H9 (cell line): ENCODE data around the gene FREM2. TPM values are rescaled to one million over a fixed set of nuclear protein-coding genes. Genes with fewer than 3 reads are reported as not detected.

Source experiments
- DNase-seq: peaks from one replicate; pipeline ENCODE4 v3.0.0-alpha.2; 2017
- H2AFZ ChIP-seq: one replicate; pipeline ENCODE4 v1.6.1; 2013; ENCODE audit warnings: mild to moderate bottlenecking, low read length, control low read depth, moderate library complexity
- H2AK5ac ChIP-seq: 2 replicates; pipeline ENCODE4 v1.6.1; 2013; ENCODE audit warnings: low read length, control low read depth, mixed read lengths; ENCODE audit not compliant: insufficient read length
- H2BK120ac ChIP-seq: one replicate; pipeline ENCODE4 v1.6.1; 2013; ENCODE audit warnings: low read depth, mild to moderate bottlenecking, low read length, control low read depth, inconsistent platforms; ENCODE audit not compliant: poor library complexity, severe bottlenecking
- H2BK12ac ChIP-seq: 2 replicates; pipeline ENCODE4 v1.6.1; 2013; ENCODE audit warnings: low read length, control low read depth, mixed read lengths, low read depth; ENCODE audit not compliant: insufficient read length
- H2BK15ac ChIP-seq: 2 replicates; pipeline ENCODE4 v1.6.1; 2013; ENCODE audit warnings: low read depth, low read length, control low read depth
- H2BK20ac ChIP-seq: one replicate; pipeline ENCODE4 v1.6.1; 2013; ENCODE audit warnings: low read depth, mild to moderate bottlenecking, low read length, control low read depth, inconsistent platforms; ENCODE audit not compliant: poor library complexity, severe bottlenecking
- H2BK5ac ChIP-seq: 2 replicates; pipeline ENCODE4 v1.6.1; 2013; ENCODE audit warnings: low read length, control low read depth, mixed read lengths; ENCODE audit not compliant: insufficient read length
- H3K14ac ChIP-seq: 2 replicates; pipeline ENCODE4 v1.6.1; 2013; ENCODE audit warnings: low read length, control low read depth; ENCODE audit not compliant: insufficient read depth
- H3K18ac ChIP-seq: 2 replicates; pipeline ENCODE4 v1.6.1; 2013; ENCODE audit warnings: low read depth, mild to moderate bottlenecking, mixed read lengths, low read length, control low read depth; ENCODE audit not compliant: insufficient read length
- H3K23ac ChIP-seq: 2 replicates; pipeline ENCODE4 v1.6.1; 2013; ENCODE audit warnings: low read length, control low read depth, mixed read lengths, low read depth; ENCODE audit not compliant: insufficient read length
- H3K23me2 ChIP-seq: 2 replicates; pipeline ENCODE4 v1.6.1; 2013; ENCODE audit warnings: low read depth, mild to moderate bottlenecking, mixed read lengths, low read length, control low read depth; ENCODE audit not compliant: insufficient read length, poor library complexity, severe bottlenecking
- H3K27ac ChIP-seq: 2 replicates; pipeline ENCODE4 v1.5.1; 2013; ENCODE audit warnings: low read length, control low read depth, mixed read lengths, low read depth; ENCODE audit not compliant: insufficient read length
- H3K27me3 ChIP-seq: 2 replicates; pipeline ENCODE4 v1.6.1; 2013; ENCODE audit warnings: low read length, control low read depth, inconsistent platforms; ENCODE audit not compliant: insufficient read depth
- H3K4ac ChIP-seq: 2 replicates; pipeline ENCODE4 v1.6.1; 2013; ENCODE audit warnings: low read depth, mild to moderate bottlenecking, control low read depth, inconsistent platforms, low read length, moderate library complexity
- H3K4me1 ChIP-seq: 2 replicates; pipeline ENCODE4 v1.6.1; 2013; ENCODE audit warnings: low read length, control low read depth, inconsistent platforms; ENCODE audit not compliant: insufficient read depth
- H3K4me2 ChIP-seq: 2 replicates; pipeline ENCODE4 v1.6.1; 2013; ENCODE audit warnings: low read length, control low read depth, mixed read lengths; ENCODE audit not compliant: insufficient read length, insufficient read depth
- H3K56ac ChIP-seq: 2 replicates; pipeline ENCODE4 v1.6.1; 2013; ENCODE audit warnings: low read depth, mild to moderate bottlenecking, mixed read lengths, low read length, control low read depth; ENCODE audit not compliant: insufficient read length
- H3K79me1 ChIP-seq: 2 replicates; pipeline ENCODE4 v1.6.1; 2013; ENCODE audit warnings: low read depth, mild to moderate bottlenecking, moderate library complexity, low read length, control low read depth, inconsistent platforms; ENCODE audit not compliant: insufficient read depth, poor library complexity, severe bottlenecking
- H3K79me2 ChIP-seq: 2 replicates; pipeline ENCODE4 v1.6.1; 2013; ENCODE audit warnings: low read length, control low read depth, inconsistent platforms; ENCODE audit not compliant: insufficient read depth
- H3K9ac ChIP-seq: 2 replicates; pipeline ENCODE4 v1.6.1; 2013; ENCODE audit warnings: low read length, control low read depth, mixed read lengths; ENCODE audit not compliant: insufficient read length; ENCODE audit errors: extremely low read depth
- H3K9me3 ChIP-seq: one replicate; pipeline ENCODE4 v1.6.1; 2013; ENCODE audit warnings: low read depth, low read length, inconsistent platforms; ENCODE audit not compliant: control insufficient read depth
- H3T11ph ChIP-seq: one replicate; pipeline ENCODE4 v1.6.1; 2013; ENCODE audit warnings: mild to moderate bottlenecking, low read length, control low read depth, inconsistent platforms
- H4K20me1 ChIP-seq: one replicate; pipeline ENCODE4 v1.6.1; 2013; ENCODE audit not compliant: control insufficient read depth, insufficient read length, insufficient read depth
- H4K5ac ChIP-seq: 2 replicates; pipeline ENCODE4 v1.6.1; 2013; ENCODE audit warnings: low read depth, mild to moderate bottlenecking, mixed read lengths, low read length, control low read depth; ENCODE audit not compliant: insufficient read length
- H4K8ac ChIP-seq: replicated peaks from 2 replicates; pipeline ENCODE4 v1.6.1; 2013; ENCODE audit warnings: low read length, control low read depth, mixed read lengths, low read depth; ENCODE audit not compliant: insufficient read length
- H4K91ac ChIP-seq: 2 replicates; pipeline ENCODE4 v1.6.1; 2013; ENCODE audit warnings: low read depth, mild to moderate bottlenecking, moderate library complexity, mixed read lengths, low read length, control low read depth; ENCODE audit not compliant: insufficient read length
- H3K27ac Mint-ChIP-seq, 3 experiments: 2 replicates in 2 of 3; 3 replicates in 1 of 3; pipeline ENCODE4 v1.8.0; 2020 to 2021; ENCODE audit warnings: mixed read lengths in 3 of 3, mild to moderate bottlenecking in 1 of 3, moderate library complexity in 1 of 3
- H3K27me3 Mint-ChIP-seq: 2 replicates; pipeline ENCODE4 v1.8.0; 2021; ENCODE audit warnings: low read depth, mild to moderate bottlenecking, moderate library complexity, mixed read lengths
- H3K36me3 Mint-ChIP-seq, 3 experiments: 2 replicates in 2 of 3; 3 replicates in 1 of 3; pipeline ENCODE4 v1.8.0; 2020 to 2021; ENCODE audit warnings: low read depth in 3 of 3, mixed read lengths in 3 of 3; ENCODE audit not compliant: insufficient read depth in 1 of 3
- H3K4me1 Mint-ChIP-seq, 2 experiments: 2 replicates each; pipeline ENCODE4 v1.8.0; 2020; ENCODE audit warnings: mixed read lengths in 2 of 2
- H3K4me3 Mint-ChIP-seq, 2 experiments: 2 replicates in 1 of 2; 3 replicates in 1 of 2; pipeline ENCODE4 v1.8.0; 2020 to 2021; ENCODE audit warnings: mild to moderate bottlenecking in 2 of 2, mixed read lengths in 2 of 2, moderate library complexity in 1 of 2
- H3K9me3 Mint-ChIP-seq, 2 experiments: 2 replicates in 1 of 2; 3 replicates in 1 of 2; pipeline ENCODE4 v1.8.0; 2020; ENCODE audit warnings: mild to moderate bottlenecking in 2 of 2, mixed read lengths in 2 of 2, moderate library complexity in 1 of 2
- WGBS: extraction: QIAGEN DNeasy Blood & Tissue Kit; methylation state at CpG from one replicate; pipeline ENCODE4 v1.1.7; 2013; ENCODE audit warnings: missing lambda C conversion rate, low lambda C conversion rate, mixed read lengths; ENCODE audit not compliant: insufficient read length; ENCODE audit errors: extremely low coverage; 5-methylcytosine and 5-hydroxymethylcytosine counted together
- total RNA-seq: library from RNA; stranded (reverse); gene quantifications from 2 replicates; pipeline ENCODE4 v1.2.1, GENCODE V29; 2021
- TF ChIP-seq, protein P1 (sequence below): fragments of 200-600 bp; sonication (generic); conservative IDR thresholded peaks from 3 replicates; pipeline ENCODE4 v1.8.0; 2021; ENCODE audit warnings: antibody characterized with exemption, mild to moderate bottlenecking

The FREM2 gene
- total RNA-seq, 1 experiment from 2014 or later = 16.0 TPM

DNA sequence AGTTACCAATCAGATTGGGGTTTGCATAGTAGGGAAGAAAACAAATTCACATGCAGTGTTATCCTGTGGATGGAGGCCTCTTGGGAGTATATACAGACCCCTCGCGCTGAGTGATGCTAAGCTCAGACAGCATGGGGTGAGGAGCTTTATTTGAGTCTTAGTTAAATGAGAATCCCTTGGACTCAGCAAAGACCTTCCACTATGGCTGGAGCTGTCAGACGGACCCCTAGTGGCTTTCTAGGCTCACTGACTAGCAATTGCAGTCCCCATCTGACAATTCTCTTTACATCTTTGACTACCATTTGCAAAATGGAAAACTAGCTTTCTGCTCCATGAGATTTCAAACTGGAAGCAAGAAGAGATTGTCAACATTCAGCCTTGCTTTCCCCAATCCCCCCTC is 213.3 kb downstream of the FREM2 start:
- TF ChIP-seq, protein P1, sequence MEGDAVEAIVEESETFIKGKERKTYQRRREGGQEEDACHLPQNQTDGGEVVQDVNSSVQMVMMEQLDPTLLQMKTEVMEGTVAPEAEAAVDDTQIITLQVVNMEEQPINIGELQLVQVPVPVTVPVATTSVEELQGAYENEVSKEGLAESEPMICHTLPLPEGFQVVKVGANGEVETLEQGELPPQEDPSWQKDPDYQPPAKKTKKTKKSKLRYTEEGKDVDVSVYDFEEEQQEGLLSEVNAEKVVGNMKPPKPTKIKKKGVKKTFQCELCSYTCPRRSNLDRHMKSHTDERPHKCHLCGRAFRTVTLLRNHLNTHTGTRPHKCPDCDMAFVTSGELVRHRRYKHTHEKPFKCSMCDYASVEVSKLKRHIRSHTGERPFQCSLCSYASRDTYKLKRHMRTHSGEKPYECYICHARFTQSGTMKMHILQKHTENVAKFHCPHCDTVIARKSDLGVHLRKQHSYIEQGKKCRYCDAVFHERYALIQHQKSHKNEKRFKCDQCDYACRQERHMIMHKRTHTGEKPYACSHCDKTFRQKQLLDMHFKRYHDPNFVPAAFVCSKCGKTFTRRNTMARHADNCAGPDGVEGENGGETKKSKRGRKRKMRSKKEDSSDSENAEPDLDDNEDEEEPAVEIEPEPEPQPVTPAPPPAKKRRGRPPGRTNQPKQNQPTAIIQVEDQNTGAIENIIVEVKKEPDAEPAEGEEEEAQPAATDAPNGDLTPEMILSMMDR = peak; percentile 63
- Histone ChIP-seq H4K20me1 (no peaks in the 10 kb centered on the region), H3K23me2 (no peaks in the 10 kb centered on the region), H2AK5ac (no peak overlapping the region), H3K23ac (no peak overlapping the region), H3K14ac (no peak overlapping the region), H4K8ac (no peak overlapping the region), H2AFZ (no peak overlapping the region), H4K5ac (no peak overlapping the region), H3K79me2 (no peaks in the 10 kb centered on the region), H3K27me3 (no peaks in the 10 kb centered on the region), H3K56ac (no peak overlapping the region), H2BK15ac (no peak overlapping the region), H3K9ac (no peak overlapping the region), H4K91ac (no peak overlapping the region), H3K4me2 (no peak overlapping the region), H2BK12ac (no peak overlapping the region), H3K18ac (no peak overlapping the region), H2BK120ac (no peak overlapping the region), H3T11ph (no peak overlapping the region), H2BK5ac (no peak overlapping the region), H3K4ac (no peak overlapping the region), H3K79me1 (no peaks in the 10 kb centered on the region), H3K27ac (no peak overlapping the region), H2BK20ac (no peak overlapping the region), H3K9me3 (no peaks in the 10 kb centered on the region), H3K4me1 (no peaks in the 10 kb centered on the region)
- Mint-ChIP-seq H3K36me3 (no peaks in the 10 kb centered on the region), H3K27me3 (no peaks in the 10 kb centered on the region), H3K27ac (0 out of 7 replicates have a peak overlapping the region, but pooled peaks of 1 of the 3 experiments have one; percentile 70), H3K9me3 (no peaks in the 10 kb centered on the region; a peak in 1 of 5 replicates), H3K4me1 (peaks cover 2 to 11% of the 10 kb centered on the region in 2 experiments), H3K4me3 (no peak overlapping the region)
- no peak for DNase-seq
- no CpG with 5 or more reads among the region's 3 CpGs for WGBS
